HL-60 (cell line): ENCODE data around the gene SEL1L.

Experiments used
- DNase-seq, 2 experiments: peaks; one replicate each; pipeline ENCODE4 v3.0.0-alpha.2; 2010 to 2020; ENCODE audit warnings: low read depth in 1 of 2, low spot score in 1 of 2
- H3K27ac ChIP-seq: fragments of 250-450 bp; sonication (Bioruptor Pico); replicated peaks from 2 replicates; pipeline ENCODE4 v1.5.1; 2020; ENCODE audit warnings: mild to moderate bottlenecking, moderate library complexity
- H3K27me3 ChIP-seq: fragments of 250-450 bp; sonication (Bioruptor Pico); 2 replicates; pipeline ENCODE4 v1.5.1; 2021; ENCODE audit warnings: mild to moderate bottlenecking, moderate library complexity; ENCODE audit not compliant: insufficient read depth, poor library complexity, severe bottlenecking
- H3K4me3 ChIP-seq: replicated peaks from 2 replicates; pipeline ENCODE4 v1.5.1; 2011; ENCODE audit warnings: mild to moderate bottlenecking, control low read depth, low read length; ENCODE audit not compliant: insufficient read depth
- CTCF ChIP-seq: IDR thresholded peaks from one replicate; pipeline ENCODE4 v1.5.1; 2011; ENCODE audit warnings: low read length, control low read depth, inconsistent platforms; ENCODE audit not compliant: insufficient read depth
- GABPA ChIP-seq: IDR thresholded peaks from 2 replicates; pipeline ENCODE4 v1.6.1; 2012; ENCODE audit warnings: low read depth
- POLR2AphosphoS5 ChIP-seq: IDR thresholded peaks from 2 replicates; pipeline ENCODE4 v1.6.1; 2012; ENCODE audit warnings: low read depth
- SPI1 ChIP-seq: IDR thresholded peaks from 2 replicates; pipeline ENCODE4 v1.6.1; 2012; ENCODE audit warnings: low read depth, mild to moderate bottlenecking, borderline replicate concordance
- TF ChIP-seq, protein P1 (sequence below): IDR thresholded peaks from 2 replicates; pipeline ENCODE4 v1.6.1; 2012; ENCODE audit warnings: low read depth; ENCODE audit not compliant: insufficient replicate concordance

SEL1L gene

DNA sequence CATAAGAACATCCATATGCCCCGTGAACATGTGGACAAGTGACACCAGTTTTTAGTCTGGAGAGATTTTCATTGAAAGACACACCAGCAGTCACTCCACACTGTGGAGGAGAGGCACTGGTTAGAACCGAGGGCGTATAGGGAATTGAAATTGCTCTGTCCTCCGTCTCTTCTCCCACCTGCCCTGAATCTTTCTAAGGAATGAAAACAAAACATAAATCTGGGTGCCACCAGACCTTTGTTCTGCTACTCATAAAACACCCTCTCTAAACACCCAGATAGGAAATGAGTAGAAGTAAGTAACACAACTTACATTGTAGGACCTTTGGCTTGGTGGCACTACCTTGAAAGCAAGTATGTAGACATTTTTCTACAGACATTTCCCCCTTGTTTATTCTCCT is 96.4 kb downstream of the SEL1L start:
- DNase-seq: no peak
- H3K4me3 ChIP-seq: no peak overlapping the region
- H3K27me3 ChIP-seq: peaks cover 22% of the 10 kb centered on the region
- H3K27ac ChIP-seq: no peak overlapping the region
- TF ChIP-seq CTCF (no peak), GABPA (no peak), POLR2AphosphoS5 (no peak), SPI1 (no peak)
- TF ChIP-seq, protein P1, sequence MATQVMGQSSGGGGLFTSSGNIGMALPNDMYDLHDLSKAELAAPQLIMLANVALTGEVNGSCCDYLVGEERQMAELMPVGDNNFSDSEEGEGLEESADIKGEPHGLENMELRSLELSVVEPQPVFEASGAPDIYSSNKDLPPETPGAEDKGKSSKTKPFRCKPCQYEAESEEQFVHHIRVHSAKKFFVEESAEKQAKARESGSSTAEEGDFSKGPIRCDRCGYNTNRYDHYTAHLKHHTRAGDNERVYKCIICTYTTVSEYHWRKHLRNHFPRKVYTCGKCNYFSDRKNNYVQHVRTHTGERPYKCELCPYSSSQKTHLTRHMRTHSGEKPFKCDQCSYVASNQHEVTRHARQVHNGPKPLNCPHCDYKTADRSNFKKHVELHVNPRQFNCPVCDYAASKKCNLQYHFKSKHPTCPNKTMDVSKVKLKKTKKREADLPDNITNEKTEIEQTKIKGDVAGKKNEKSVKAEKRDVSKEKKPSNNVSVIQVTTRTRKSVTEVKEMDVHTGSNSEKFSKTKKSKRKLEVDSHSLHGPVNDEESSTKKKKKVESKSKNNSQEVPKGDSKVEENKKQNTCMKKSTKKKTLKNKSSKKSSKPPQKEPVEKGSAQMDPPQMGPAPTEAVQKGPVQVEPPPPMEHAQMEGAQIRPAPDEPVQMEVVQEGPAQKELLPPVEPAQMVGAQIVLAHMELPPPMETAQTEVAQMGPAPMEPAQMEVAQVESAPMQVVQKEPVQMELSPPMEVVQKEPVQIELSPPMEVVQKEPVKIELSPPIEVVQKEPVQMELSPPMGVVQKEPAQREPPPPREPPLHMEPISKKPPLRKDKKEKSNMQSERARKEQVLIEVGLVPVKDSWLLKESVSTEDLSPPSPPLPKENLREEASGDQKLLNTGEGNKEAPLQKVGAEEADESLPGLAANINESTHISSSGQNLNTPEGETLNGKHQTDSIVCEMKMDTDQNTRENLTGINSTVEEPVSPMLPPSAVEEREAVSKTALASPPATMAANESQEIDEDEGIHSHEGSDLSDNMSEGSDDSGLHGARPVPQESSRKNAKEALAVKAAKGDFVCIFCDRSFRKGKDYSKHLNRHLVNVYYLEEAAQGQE: no peak

- H3K27me3 ChIP-seq: peaks cover 19% of the 10 kb centered on the region
- H3K27ac ChIP-seq: no peak overlapping the region
- TF ChIP-seq, protein P1: no peak
- TF ChIP-seq SPI1 (no peak), GABPA (no peak), POLR2AphosphoS5 (no peak), CTCF (no peak)
- no peak for DNase-seq
- no peak overlapping the region for H3K4me3 ChIP-seq
These were observed 97.1 kb downstream of the SEL1L start for GRCh38 chr14:81436296-81437138.

DNA sequence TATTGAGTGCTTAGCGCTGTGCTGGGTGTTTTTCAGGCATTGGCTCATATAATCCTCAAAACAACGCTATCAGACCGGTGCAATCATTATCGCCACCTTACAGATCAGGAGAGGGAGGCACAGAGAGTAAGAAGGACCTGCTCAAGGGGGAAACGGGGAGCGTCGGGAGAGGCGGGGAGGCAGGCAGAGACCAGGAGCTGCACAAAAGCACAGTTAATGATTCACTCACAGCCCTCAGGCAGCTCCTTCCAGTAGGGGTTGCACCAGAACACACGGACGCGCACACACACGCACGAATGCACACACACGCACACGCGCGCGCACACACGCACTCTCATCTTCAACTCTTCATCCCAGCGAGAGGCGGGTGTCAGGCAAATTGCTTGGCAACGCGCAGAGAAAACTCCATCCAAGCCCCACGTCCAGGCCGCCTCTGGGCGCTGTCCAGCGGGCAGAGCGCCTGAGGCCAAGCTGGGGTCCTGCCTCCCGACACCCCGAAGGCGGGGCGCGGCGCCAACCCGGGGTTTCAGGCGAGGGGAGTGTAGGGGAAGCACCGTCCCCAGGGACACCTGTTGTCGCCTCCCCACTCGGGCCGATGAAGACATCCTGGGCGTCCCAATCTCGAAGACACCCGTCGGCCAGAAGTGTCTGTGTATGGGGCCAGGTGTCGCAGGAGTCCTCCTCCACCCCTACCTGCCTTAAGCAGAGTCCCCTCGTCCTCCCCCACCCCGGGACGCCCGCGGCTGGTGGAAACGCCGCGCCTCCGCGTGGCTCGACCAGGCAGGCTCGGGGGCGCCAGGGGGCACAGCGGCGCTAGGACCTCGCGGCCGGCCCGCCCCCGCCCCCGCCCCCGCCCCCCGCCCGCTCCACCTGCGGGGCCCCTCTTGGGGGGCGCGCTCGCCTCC is 98.0 kb downstream of the SEL1L start:
- Histone ChIP-seq H3K4me3 (no peak overlapping the region), H3K27ac (no peak overlapping the region), H3K27me3 (peaks cover 19% of the 10 kb centered on the region)
- no peak for DNase-seq
- TF ChIP-seq SPI1 (no peak), POLR2AphosphoS5 (no peak)
- TF ChIP-seq, protein P1: peak; percentile 89
